Smooth muscle cell (in vitro differentiated cells): Measurements from ENCODE around the gene SLC6A9. TPM values are rescaled to one million over a fixed set of nuclear protein-coding genes. Genes with fewer than 3 reads are reported as not detected.

Experiments
- DNase-seq: peaks from one replicate; lab custom pipeline; 2025; ENCODE audit not compliant: unreplicated experiment; lab: John Stamatoyannopoulos, UW
- H2AFZ ChIP-seq: fragments of 200-600 bp; sonication (generic); 2 replicates; pipeline ENCODE4 v1.6.0; 2016; ENCODE audit warnings: antibody characterized with exemption, low read depth, mild to moderate bottlenecking
- H3F3A ChIP-seq: fragments of 200-600 bp; sonication (generic); 2 replicates; pipeline ENCODE4 v1.6.0; 2017; ENCODE audit warnings: antibody characterized with exemption, low read depth
- H3K27ac ChIP-seq: fragments of 200-600 bp; sonication (generic); 2 replicates; pipeline ENCODE4 v1.5.1; 2016; ENCODE audit warnings: low read depth, mild to moderate bottlenecking
- H3K27me3 ChIP-seq: fragments of 200-600 bp; sonication (generic); 2 replicates; pipeline ENCODE4 v1.6.1; 2016; ENCODE audit warnings: low read depth, mild to moderate bottlenecking
- H3K36me3 ChIP-seq: fragments of 200-600 bp; sonication (generic); 2 replicates; pipeline ENCODE4 v1.5.1; 2016; ENCODE audit warnings: low read depth
- H3K4me1 ChIP-seq: fragments of 200-600 bp; sonication (generic); 2 replicates; pipeline ENCODE4 v1.5.1; 2016; ENCODE audit warnings: low read depth
- H3K4me2 ChIP-seq: fragments of 200-600 bp; sonication (generic); 2 replicates; pipeline ENCODE4 v1.6.0; 2016; ENCODE audit warnings: mild to moderate bottlenecking
- H3K4me3 ChIP-seq: fragments of 200-600 bp; sonication (generic); 2 replicates; pipeline ENCODE4 v1.5.1; 2016; ENCODE audit warnings: mild to moderate bottlenecking
- H3K79me2 ChIP-seq: fragments of 200-600 bp; sonication (generic); 2 replicates; pipeline ENCODE4 v1.6.0; 2016; ENCODE audit warnings: low read depth, mild to moderate bottlenecking
- H3K9ac ChIP-seq: fragments of 200-600 bp; sonication (generic); 2 replicates; pipeline ENCODE4 v1.6.0; 2016; ENCODE audit warnings: low read depth
- H3K9me3 ChIP-seq: fragments of 200-600 bp; sonication (generic); replicated peaks from 2 replicates; pipeline ENCODE4 v1.5.1; 2016; ENCODE audit warnings: low read depth
- H4K20me1 ChIP-seq: fragments of 200-600 bp; sonication (generic); 2 replicates; pipeline ENCODE4 v1.6.0; 2016; ENCODE audit warnings: low read depth
- WGBS: methylation state at CpG from one replicate; pipeline ENCODE4 v1.1.7; 2016; ENCODE audit warnings: low lambda C conversion rate; 5-methylcytosine and 5-hydroxymethylcytosine counted together
- polyA plus RNA-seq: library from polyadenylated mRNA; unstranded; fragments of >200 nt; fragmentation: Nextera tagmentation; extraction: Ambion mirVana; gene quantifications from 2 replicates; pipeline ENCODE4 v1.2.1, GENCODE V29; 2016
- total RNA-seq: library from RNA; depleted of rRNA; stranded (reverse); fragments of >200 nt; gene quantifications from 2 replicates; pipeline ENCODE4 v1.2.3, GENCODE V29; 2014
- TF ChIP-seq, protein P1 (sequence below): fragments of 200-600 bp; sonication (generic); IDR thresholded peaks from 2 replicates; pipeline ENCODE4 v1.5.1; 2017; ENCODE audit warnings: borderline replicate concordance, mild to moderate bottlenecking, antibody characterized with exemption; ENCODE audit not compliant: insufficient read depth, poor library complexity, severe bottlenecking

SLC6A9 gene
- total and polyA plus RNA-seq, 2 experiments from 2014 or later = 10.2 to 25.8 TPM

- Histone ChIP-seq H3K36me3 (no peaks in the 10 kb centered on the region), H2AFZ (peak overlapping the region; percentile 74), H3K4me2 (peak overlapping the region; percentile 98), H3K27ac (peak overlapping the region; percentile 25), H3K4me1 (peaks cover 12% of the 10 kb centered on the region), H3K27me3 (no peaks in the 10 kb centered on the region), H3K9me3 (no peaks in the 10 kb centered on the region), H3F3A (peaks cover 14% of the 10 kb centered on the region), H3K9ac (peak overlapping the region; percentile 76), H3K4me3 (peak overlapping the region; percentile 75), H3K79me2 (peaks cover 31% of the 10 kb centered on the region), H4K20me1 (peaks cover 75% of the 10 kb centered on the region)
- WGBS = 5% methylated on average over 26 of the region's 45 CpGs
- peak; percentile 30 for DNase-seq
- TF ChIP-seq, protein P1, sequence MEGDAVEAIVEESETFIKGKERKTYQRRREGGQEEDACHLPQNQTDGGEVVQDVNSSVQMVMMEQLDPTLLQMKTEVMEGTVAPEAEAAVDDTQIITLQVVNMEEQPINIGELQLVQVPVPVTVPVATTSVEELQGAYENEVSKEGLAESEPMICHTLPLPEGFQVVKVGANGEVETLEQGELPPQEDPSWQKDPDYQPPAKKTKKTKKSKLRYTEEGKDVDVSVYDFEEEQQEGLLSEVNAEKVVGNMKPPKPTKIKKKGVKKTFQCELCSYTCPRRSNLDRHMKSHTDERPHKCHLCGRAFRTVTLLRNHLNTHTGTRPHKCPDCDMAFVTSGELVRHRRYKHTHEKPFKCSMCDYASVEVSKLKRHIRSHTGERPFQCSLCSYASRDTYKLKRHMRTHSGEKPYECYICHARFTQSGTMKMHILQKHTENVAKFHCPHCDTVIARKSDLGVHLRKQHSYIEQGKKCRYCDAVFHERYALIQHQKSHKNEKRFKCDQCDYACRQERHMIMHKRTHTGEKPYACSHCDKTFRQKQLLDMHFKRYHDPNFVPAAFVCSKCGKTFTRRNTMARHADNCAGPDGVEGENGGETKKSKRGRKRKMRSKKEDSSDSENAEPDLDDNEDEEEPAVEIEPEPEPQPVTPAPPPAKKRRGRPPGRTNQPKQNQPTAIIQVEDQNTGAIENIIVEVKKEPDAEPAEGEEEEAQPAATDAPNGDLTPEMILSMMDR = no peak
These were observed 51.6 kb downstream of the SLC6A9 start for GRCh38 chr1:43979528-43980254.

GRCh38 chr1:43979261-43979527 lies 52.1 kb downstream of the SLC6A9 start:
- peak overlapping the region; percentile 75 for H3K4me3 ChIP-seq
- H3K4me2 ChIP-seq = peak overlapping the region; percentile 98
- H3K79me2 ChIP-seq = peaks cover 31% of the 10 kb centered on the region
- H3K36me3 ChIP-seq = no peaks in the 10 kb centered on the region
- TF ChIP-seq, protein P1 = no peak
- no CpG with 5 or more reads among the region's 45 CpGs for WGBS
- H3F3A ChIP-seq = peaks cover 18% of the 10 kb centered on the region
- peaks cover 14% of the 10 kb centered on the region for H3K4me1 ChIP-seq
- peak overlapping the region; percentile 25 for H3K27ac ChIP-seq
- no peaks in the 10 kb centered on the region for H3K9me3 ChIP-seq
- H3K9ac ChIP-seq = peak overlapping the region; percentile 76
- DNase-seq = no peak
- peaks cover 70% of the 10 kb centered on the region for H4K20me1 ChIP-seq
- no peaks in the 10 kb centered on the region for H3K27me3 ChIP-seq
- no peak overlapping the region for H2AFZ ChIP-seq

GRCh38 chr1:43978551-43979260 lies 52.6 kb downstream of the SLC6A9 start, which contains the start of gene B4GALT2:
Gene B4GALT2, plus strand, starts transcription at chr1:43979210. Its CDS starts 1,951 bp downstream, at chr1:43981161.
- 5% methylated on average over 35 of the region's 54 CpGs for WGBS
- DNase-seq = no peak
- peaks cover 31% of the 10 kb centered on the region for H3K79me2 ChIP-seq
- peak within 1 kb of the TSS; percentile 98 for H3K4me2 ChIP-seq
- peak within 1 kb of the TSS; percentile 74 for H2AFZ ChIP-seq
- peaks cover 65% of the 10 kb centered on the region for H4K20me1 ChIP-seq
- TF ChIP-seq, protein P1 = no peak
- H3K36me3 ChIP-seq = no peaks in the 10 kb centered on the region
- peaks cover 18% of the 10 kb centered on the region for H3K4me1 ChIP-seq
- peak within 1 kb of the TSS; percentile 75 for H3K4me3 ChIP-seq
- H3K27me3 ChIP-seq = no peaks in the 10 kb centered on the region
- peaks cover 19% of the 10 kb centered on the region for H3F3A ChIP-seq
- H3K9me3 ChIP-seq = no peaks in the 10 kb centered on the region
- peak within 1 kb of the TSS; percentile 25 for H3K27ac ChIP-seq
- H3K9ac ChIP-seq = peak within 1 kb of the TSS; percentile 76

DNA sequence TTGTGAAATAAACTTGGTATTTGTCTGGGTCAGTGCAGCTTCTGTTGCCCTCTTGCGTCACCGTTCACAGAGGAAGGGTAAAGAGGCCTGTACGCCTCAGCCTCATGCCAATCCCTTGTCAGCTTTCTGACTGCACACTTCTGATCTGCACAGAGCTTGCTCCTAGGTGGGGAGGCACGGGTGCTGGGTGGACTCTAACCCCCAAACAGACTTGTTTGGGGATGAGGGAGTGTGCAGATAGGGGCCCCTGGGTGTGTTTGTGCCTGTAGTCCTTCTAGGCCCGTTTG lies 53.1 kb downstream of the SLC6A9 start:
- TF ChIP-seq, protein P1 = no peak
- H3K9ac ChIP-seq = no peak overlapping the region
- WGBS = 78% methylated on average over 5 of the region's 5 CpGs
- H4K20me1 ChIP-seq = peaks cover 60% of the 10 kb centered on the region
- H3K36me3 ChIP-seq = no peaks in the 10 kb centered on the region
- no peak for DNase-seq
- peak overlapping the region; percentile 74 for H3K4me3 ChIP-seq
- H3K9me3 ChIP-seq = no peaks in the 10 kb centered on the region
- H3K79me2 ChIP-seq = peaks cover 31% of the 10 kb centered on the region
- peaks cover 19% of the 10 kb centered on the region for H3F3A ChIP-seq
- H2AFZ ChIP-seq = no peak overlapping the region
- no peak overlapping the region for H3K27ac ChIP-seq
- H3K27me3 ChIP-seq = no peaks in the 10 kb centered on the region
- peaks cover 18% of the 10 kb centered on the region for H3K4me1 ChIP-seq
- H3K4me2 ChIP-seq = peak overlapping the region; percentile 95
